ENCODE data around the gene COMMD6.
"Not testable (repeated sequence)": the region's sequence is repeated elsewhere in the genome, so short reads cannot be mapped to it uniquely, and the experiment has no call there.

Gene COMMD6

DNA sequence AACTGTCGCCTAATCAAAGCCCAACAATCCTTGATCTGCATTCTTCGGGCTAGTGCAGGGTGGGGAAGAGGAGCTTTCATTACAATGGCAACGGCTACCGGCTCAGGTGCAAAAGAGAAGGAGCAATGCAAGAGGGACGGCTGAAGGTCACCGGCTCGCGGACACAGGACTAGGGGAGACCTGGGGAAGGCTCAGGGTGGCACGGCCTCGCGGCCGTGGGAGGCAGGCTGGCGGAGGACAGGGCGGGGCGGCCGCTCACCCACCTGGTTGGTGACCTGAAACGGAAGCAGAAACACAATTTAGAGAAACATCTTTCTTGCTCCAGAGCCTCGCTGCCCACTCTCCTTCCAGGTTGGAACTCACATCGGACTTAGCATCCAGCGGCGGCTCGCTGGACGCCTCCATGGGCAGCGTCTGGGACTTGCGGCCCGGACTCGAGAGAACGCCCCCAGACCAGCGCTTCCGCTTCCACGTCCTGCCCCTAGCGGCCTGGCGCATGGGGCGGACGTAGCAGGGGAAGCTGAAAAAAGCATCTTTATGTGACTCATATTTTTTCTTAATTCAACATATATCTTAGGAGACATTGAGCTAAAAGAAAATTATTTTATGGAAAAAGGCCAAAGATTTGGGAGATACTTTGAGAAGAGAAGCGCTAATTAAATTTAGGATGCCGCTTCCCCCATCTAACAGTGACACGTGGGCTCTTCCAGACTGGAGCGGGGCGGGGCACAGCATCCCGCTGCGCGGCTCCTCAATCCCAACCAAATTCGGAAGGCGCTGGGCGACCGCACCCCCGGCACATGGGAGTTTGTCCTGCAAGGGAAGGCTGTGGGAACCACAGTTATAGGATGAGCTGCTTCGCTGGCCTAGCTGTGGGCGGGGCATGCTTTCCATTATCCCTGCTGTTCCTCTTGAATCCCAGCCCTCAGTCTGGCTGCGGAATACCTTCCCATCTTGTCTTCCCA is at the start of gene COMMD6:
TSS of gene COMMD6 (minus strand) at position 441 of the 965 bp plus-strand sequence. CDS start at position 405, 36 bp downstream.
- DNase-seq = peak; percentile 85 to 94

- DNase-seq = no peak
These were observed 47.5 kb upstream of the COMMD6 start for GRCh38 chr13:75585153-75585552.

DNA sequence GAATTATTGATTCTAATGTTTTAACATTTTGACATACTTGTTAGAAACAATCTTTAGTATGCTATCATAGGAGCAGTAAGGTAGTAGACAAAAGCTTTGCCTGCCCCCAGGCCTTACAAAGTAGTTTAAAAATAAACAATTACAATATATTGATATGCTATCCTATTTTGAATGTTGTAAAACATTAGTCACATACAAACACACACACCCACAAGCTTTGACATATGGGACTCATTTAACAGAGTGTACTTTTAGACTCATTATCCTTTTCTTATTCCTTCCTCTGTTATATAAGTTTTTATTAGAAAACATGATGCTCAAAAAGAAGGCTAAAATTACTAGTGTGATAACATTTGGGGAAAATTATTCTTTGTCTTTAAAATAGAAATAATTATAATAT is 45.5 kb upstream of the COMMD6 start:
- DNase-seq = no peak

- no peak for DNase-seq
These were observed 44.4 kb upstream of the COMMD6 start for GRCh38 chr13:75581874-75582640.

DNA sequence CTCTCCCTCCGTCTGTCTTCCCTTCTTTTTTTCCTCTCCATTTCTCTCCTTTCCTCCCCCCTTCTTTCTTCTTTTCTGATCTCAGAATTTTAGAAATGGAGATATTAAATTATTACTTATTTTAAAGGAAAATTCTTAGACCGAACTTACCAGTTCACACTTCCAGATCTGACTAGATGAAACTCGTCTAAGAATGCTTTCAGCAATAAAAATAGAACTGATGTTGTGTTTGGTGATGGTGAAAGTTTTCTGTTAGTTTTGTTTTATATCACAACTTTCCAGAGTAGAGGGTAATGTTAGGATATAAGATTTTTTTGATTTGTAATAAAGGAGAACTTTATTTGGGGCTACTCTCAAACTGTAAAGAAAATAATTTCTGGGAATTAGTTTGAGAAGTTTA is 41.9 kb upstream of the COMMD6 start:
- DNase-seq = no peak

DNA sequence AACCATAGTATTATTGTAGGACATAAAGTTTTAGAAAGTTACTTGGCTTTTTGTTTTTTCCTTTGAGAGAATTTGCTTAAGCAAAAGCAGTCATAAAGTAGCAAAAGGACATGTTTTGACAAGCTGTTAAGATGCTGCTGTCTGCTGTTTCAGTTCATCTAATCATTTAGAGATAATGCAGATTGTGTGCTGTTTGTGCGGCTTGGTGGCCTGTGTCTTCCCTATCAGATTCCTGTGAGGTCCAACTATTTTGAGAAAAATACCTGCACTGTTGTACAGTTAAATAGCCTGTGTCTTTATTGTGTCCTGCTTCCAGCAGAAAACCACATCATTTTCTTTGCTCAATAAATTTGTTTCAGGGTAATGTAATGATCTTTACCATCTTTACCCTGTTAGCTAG is 31.9 kb upstream of the COMMD6 start:
- no peak for DNase-seq

- DNase-seq = peak in 1 of 2 experiments; percentile 9
These were observed 29.0 kb upstream of the COMMD6 start for GRCh38 chr13:75566658-75567057.

- DNase-seq = no peak
These were observed 20.7 kb upstream of the COMMD6 start for GRCh38 chr13:75558145-75558840.

DNA sequence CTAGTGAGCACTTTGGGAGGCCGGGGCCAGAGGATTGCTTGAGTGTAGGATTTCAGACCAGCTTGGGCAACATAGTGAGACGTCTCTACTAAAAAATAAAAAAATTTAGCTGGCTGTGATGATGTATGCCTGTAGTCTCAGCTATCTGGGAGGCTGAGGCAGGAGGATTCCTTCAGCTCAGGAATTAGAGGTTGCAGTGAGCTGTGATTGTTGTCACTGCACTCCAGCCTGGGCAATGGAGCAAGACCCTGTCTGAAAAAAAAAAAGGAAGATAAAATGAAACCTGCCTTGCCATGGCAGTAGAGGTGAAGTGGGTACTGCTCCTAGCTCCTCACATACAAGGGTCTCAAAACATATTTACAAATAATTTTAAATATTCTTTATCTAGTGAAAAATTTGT is 19.3 kb upstream of the COMMD6 start:
- DNase-seq = no peak

GRCh38 chr13:75555836-75556235 is 18.2 kb upstream of the COMMD6 start:
- DNase-seq = no peak

- DNase-seq = no peak
These were observed 17.3 kb upstream of the COMMD6 start for GRCh38 chr13:75554981-75555380.

- no peak for DNase-seq
These were observed 16.8 kb upstream of the COMMD6 start for GRCh38 chr13:75554464-75554863.

- peak; percentile 36 to 52 for DNase-seq
These were observed 12.5 kb upstream of the COMMD6 start for GRCh38 chr13:75550159-75550567.

GRCh38 chr13:75549262-75550158 is 11.9 kb upstream of the COMMD6 start, which contains the start of gene UCHL3:
UCHL3 (plus strand) TSS chr13:75549791; CDS start chr13:75549821, 30 bp downstream.
- DNase-seq = peak; percentile 89 to 96

DNA sequence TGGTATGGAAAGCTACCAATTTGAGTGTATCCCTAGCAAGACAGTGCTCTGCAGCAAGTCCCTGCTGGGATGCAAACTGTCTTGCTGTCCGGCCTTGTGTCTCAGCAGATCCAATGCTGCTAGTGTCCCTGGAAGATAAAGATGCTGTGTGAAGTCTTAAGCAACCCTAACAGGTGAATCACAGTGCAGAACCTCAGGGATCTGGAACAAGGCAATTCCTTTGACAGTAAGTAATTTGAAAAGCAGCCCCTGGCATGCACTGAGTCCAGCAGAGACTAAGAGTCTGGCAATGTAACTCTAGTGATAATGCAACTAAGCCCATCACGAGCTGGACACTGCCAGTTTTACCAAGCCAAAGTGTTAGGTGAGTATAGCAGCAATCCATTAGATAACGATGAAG is 10.3 kb upstream of the COMMD6 start:
- no peak for DNase-seq

GRCh38 chr13:75545386-75545785 is 7.7 kb upstream of the COMMD6 start:
- not testable (repeated sequence) for DNase-seq

- no peak for DNase-seq
These were observed 7.2 kb upstream of the COMMD6 start for GRCh38 chr13:75544681-75545330.

DNA sequence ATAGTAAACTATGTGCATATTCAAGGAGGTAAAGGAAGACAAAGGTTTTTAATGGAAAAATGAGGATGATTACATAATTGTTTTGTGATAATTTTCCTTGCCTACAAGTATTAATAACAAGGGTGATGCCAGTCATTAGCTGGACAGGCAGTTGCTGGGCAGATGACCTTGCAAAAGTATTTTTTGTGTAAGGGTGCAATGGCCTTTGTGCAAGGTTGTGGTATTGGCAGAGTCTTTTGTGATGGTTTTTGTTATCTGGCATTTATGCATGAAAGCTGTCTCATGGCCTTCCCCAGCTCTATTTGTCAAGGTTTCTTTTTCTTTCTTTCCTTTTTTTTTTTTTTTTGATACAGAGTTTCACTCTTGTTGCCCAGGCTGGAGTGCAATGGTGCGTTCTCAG is 4.3 kb upstream of the COMMD6 start:
- no peak for DNase-seq

GRCh38 chr13:75541287-75541686 is 3.6 kb upstream of the COMMD6 start:
- no peak for DNase-seq

DNA sequence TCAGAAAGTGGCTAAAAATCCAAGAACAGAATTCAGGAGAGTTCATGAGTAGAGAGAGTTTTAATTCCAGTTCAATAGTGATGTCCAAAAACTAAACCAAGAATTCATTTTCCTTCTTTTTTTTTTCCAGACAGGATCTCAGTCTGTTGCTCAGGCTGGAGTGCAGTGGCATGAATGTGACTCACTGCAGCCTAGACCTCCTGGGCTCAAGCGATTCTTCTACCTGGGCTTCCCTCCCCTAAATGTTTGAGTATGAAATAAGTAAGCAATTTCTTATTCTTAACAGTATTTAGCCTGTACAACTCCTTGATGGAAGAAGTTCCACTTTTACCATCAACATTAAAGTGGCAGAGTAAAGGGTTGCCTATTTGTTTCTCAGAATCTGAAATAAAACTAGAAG is 3.8 kb downstream of the COMMD6 start:
- DNase-seq = no peak

- no peak for DNase-seq
These were observed 7.1 kb downstream of the COMMD6 start for GRCh38 chr13:75530549-75530961.

All from NCI-H524 (cell line).